Fibroblast of the aortic adventitia (primary cell): ENCODE measurements around the gene DTNB. TPM values are rescaled to one million over a fixed set of nuclear protein-coding genes. Genes with fewer than 3 reads are reported as not detected.
"Not testable (repeated sequence)": the region's sequence is repeated elsewhere in the genome, so short reads cannot be mapped to it uniquely, and the experiment has no call there.

Source experiments
- DNase-seq: peaks from one replicate; pipeline ENCODE4 v3.0.0-alpha.2; 2010; ENCODE audit warnings: low read depth
- H3K4me3 ChIP-seq: 2 replicates; pipeline ENCODE4 v1.5.1; 2011; ENCODE audit warnings: low read depth, mild to moderate bottlenecking, control low read depth, low read length, moderate library complexity
- CTCF ChIP-seq: IDR thresholded peaks from 2 replicates; pipeline ENCODE4 v1.5.1; 2011; ENCODE audit warnings: mild to moderate bottlenecking, low read length, control low read depth, inconsistent platforms; ENCODE audit not compliant: insufficient read depth
- total RNA-seq: library from RNA; depleted of rRNA; stranded (reverse); fragments of >200 nt; gene quantifications from 2 replicates; pipeline ENCODE4 v1.2.3, GENCODE V29; 2012; ENCODE audit warnings: low replicate concordance

The DTNB gene
- total RNA-seq, 1 donor, result 11.7 TPM

DNA sequence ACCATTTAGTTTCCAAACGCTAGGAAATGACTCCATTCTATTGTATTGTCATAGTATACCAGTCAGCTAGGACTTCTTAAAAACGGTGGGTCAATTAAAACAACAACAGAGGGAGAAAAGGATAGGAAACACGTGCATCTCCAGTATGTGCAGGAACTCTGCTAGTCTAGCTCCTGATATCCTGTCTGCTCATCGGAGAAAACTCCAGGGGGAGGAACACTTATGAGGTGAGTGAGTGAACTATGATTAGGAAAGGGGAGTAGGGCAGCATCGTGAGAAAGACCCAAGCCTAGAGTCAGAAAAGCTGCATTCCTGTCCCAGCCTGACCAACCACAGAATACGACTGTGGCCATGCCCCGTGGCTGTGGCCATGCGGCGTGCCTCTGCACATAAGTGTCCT lies 34.2 kb downstream of the DTNB start:
- TF ChIP-seq CTCF, result no peak
- no peak overlapping the region for H3K4me3 ChIP-seq
- DNase-seq, result no peak

GRCh38 chr2:25635797-25636196 lies 37.6 kb downstream of the DTNB start:
- no peak for DNase-seq
- TF ChIP-seq CTCF, result no peak

GRCh38 chr2:25633801-25634200 lies 39.6 kb downstream of the DTNB start:
- not testable (repeated sequence) for DNase-seq, H3K4me3 ChIP-seq

More at GRCh38 chr2:25635797-25636196, 37.6 kb downstream of the DTNB start:
- H3K4me3 ChIP-seq, result no peak overlapping the region

DNA sequence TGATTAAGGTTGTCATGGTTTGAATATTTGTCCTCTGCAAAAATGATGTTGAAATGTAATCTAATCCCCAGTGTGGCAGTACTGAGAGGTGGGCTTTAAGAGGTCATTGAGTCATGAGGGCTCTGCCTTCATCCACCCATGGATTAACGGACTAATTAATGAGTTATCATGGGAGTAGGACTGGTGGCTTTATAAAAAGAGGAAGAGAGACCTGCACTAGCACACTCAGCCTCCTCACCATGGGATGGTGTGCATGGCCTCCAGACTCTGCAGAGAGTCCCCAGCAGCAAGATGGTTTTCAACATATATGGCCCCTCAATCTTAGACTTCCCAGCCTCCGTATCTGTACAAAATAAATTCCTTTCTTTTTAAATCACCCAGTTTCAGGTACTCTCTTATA lies 41.0 kb downstream of the DTNB start:
- no peak for DNase-seq
- no peak for TF ChIP-seq CTCF
- no peak overlapping the region for H3K4me3 ChIP-seq

GRCh38 chr2:25624635-25625034 lies 48.7 kb downstream of the DTNB start:
- TF ChIP-seq CTCF, result no peak

GRCh38 chr2:25623361-25623760 lies 50.0 kb downstream of the DTNB start:
- TF ChIP-seq CTCF, result no peak
- no peak overlapping the region for H3K4me3 ChIP-seq
- no peak for DNase-seq

More at GRCh38 chr2:25624635-25625034, 48.7 kb downstream of the DTNB start:
- no peak for DNase-seq
- H3K4me3 ChIP-seq, result no peak overlapping the region

DNA sequence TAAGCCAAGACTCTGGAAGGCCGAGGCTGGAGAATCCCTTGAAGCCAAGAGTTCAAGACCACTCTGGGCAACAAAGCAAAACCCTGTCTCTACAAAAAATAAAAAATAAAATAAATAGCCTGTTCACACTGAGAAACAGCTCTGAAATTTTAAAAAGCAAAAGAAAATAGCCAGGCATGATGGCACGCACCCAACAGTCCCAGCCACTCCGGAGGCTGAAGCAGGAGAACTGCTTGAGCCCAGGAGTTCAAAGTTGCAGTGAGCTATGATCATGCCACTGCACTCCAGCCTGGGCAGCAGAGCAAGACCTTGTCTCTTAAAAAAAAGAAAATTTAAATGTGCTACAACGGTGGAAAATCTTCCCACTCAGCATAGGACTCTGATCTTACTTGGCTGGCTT lies 52.7 kb downstream of the DTNB start:
- H3K4me3 ChIP-seq, result no peak overlapping the region
- DNase-seq, result no peak
- no peak for TF ChIP-seq CTCF

DNA sequence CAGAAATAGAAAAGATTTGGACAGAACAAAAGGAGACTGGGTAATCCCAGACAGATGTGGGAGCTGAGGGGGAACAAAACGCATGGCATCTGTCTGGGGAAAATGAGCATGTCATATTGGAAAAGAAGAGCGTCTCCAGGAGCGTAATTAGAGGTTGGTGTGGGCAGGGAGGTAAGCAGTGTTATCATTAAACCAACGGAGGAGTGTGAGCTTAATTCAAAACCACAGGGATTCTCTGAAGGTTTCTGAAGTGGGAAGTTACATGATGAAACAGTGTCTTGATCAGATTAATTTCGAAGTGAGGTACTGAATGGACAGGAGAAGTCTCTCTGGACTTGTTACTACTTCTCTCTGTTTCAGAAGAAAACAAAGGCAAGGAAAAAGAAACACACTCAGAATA lies 53.3 kb downstream of the DTNB start:
- TF ChIP-seq CTCF, result no peak
- no peak overlapping the region for H3K4me3 ChIP-seq
- DNase-seq, result no peak
